Gastrocnemius medialis (tissue), 4 donors: Measurements from ENCODE around the gene ENOX1. TPM values are rescaled to one million over a fixed set of nuclear protein-coding genes. Genes with fewer than 3 reads are reported as not detected.

ENCODE experiments used
- ATAC-seq, 2 donors: fragments of 150-250 bp; one replicate each; pipeline ENCODE4 v1.9.1; 2016
- DNase-seq, 2 donors: peaks; one replicate each; pipeline ENCODE4 v3.0.0-alpha.2; 2019
- H3K27ac ChIP-seq, 4 donors: fragments of 200-600 bp; sonication (generic); 1 replicate in 1 of 4; 2 replicates in 3 of 4; pipeline ENCODE4 v1.5.1; 2016 to 2018; ENCODE audit warnings: mild to moderate bottlenecking in 2 of 4, moderate library complexity in 1 of 4
- H3K27me3 ChIP-seq, 3 donors: fragments of 200-600 bp; sonication (generic) in 2 of 3; 1 replicate in 1 of 3; 2 replicates in 2 of 3; pipeline versions ENCODE4 v1.5.1 to v1.6.0; 2016 to 2019; ENCODE audit warnings: mild to moderate bottlenecking in 1 of 3, moderate library complexity in 1 of 3
- H3K36me3 ChIP-seq, 2 donors: fragments of 200-600 bp; sonication (generic) in 1 of 2; one replicate each; pipeline ENCODE4 v1.5.1; 2017 to 2018
- H3K4me1 ChIP-seq, 2 donors: fragments of 200-600 bp; sonication (generic) in 1 of 2; one replicate each; pipeline ENCODE4 v1.5.1; 2016 to 2017; ENCODE audit warnings: mild to moderate bottlenecking in 2 of 2
- H3K4me3 ChIP-seq, 4 donors: fragments of 200-600 bp; sonication (generic) in 3 of 4; 1 replicate in 1 of 4; 2 replicates in 3 of 4; pipeline ENCODE4 v1.5.1; 2016 to 2019; ENCODE audit warnings: mild to moderate bottlenecking in 2 of 4
- H3K9me3 ChIP-seq, 3 donors: fragments of 200-600 bp; sonication (generic) in 2 of 3; 1 replicate in 1 of 3; 2 replicates in 2 of 3; pipeline ENCODE4 v1.5.1; 2016 to 2019
- CTCF ChIP-seq, 5 experiments: fragments of 450-650 bp in 3 of 5; fragments of 200-600 bp in 2 of 5; sonication (generic) in 2 of 5; IDR thresholded peaks in 4 of 5; conservative IDR thresholded peaks in 1 of 5; 1 replicate in 4 of 5; 2 replicates in 1 of 5; pipeline ENCODE4 v1.5.1; 2016 to 2019; ENCODE audit warnings: antibody characterized with exemption in 5 of 5, mild to moderate bottlenecking in 3 of 5, moderate library complexity in 3 of 5
- POLR2A ChIP-seq, 2 donors: fragments of 450-650 bp; IDR thresholded peaks; one replicate each; pipeline ENCODE4 v1.6.1; 2017; ENCODE audit warnings: antibody characterized with exemption in 2 of 2, mild to moderate bottlenecking in 2 of 2, moderate library complexity in 2 of 2
- in situ Hi-C, 4 donors: fragments of 200-750 bp; cut with MboI; loops; one replicate each; pipeline versions ENCODE4 v1.15.0 to v1.8.0; 2017; ENCODE audit warnings: low sequenced_read_pairs in 4 of 4
- intact Hi-C: fragments of 100-400 bp; cut with DNase I; formaldehyde crosslinking; loops from one replicate; pipeline ENCODE4 v1.15.1; 2023; ENCODE audit warnings: low total_unique reads
- total RNA-seq, 4 donors: library from RNA; depleted of rRNA; stranded (reverse); fragments of >200 nt; gene quantifications; one replicate each; pipeline versions ENCODE4 v1.1.0 to v1.2.3, GENCODE V29; 2016

Gene ENOX1
- total RNA-seq, 4 donors from 2014 or later, result 0.46 to 3.5 (median 1.8) TPM

GRCh38 chr13:43196086-43196621, 590.6 kb downstream of the ENOX1 start:
- intact Hi-C loops, result loop anchor here (5.0 kb wide), 1 partner anchor 606 kb away; no protein-coding TSS in a partner anchor
- peaks cover 11 to 12% of the 10 kb centered on the region in 2 donors for H3K4me1 ChIP-seq
- no peaks in the 10 kb centered on the region for H3K36me3 ChIP-seq
- TF ChIP-seq POLR2A (IDR thresholded peaks at IDR 0.05) (no peak), CTCF (IDR thresholded peaks at IDR 0.05 in 4 of 5, conservative IDR thresholded peaks at IDR 0.05 in 1 of 5) (peak in 2 of 5 experiments; percentile 10 to 18)
- no peaks in the 10 kb centered on the region for H3K27me3 ChIP-seq
- DNase-seq (peak in 1 of 2 donors; percentile 33), ATAC-seq (peak; percentile 57 to 59)
- no peak overlapping the region for H3K4me3 ChIP-seq
- no peaks in the 10 kb centered on the region for H3K9me3 ChIP-seq
- H3K27ac ChIP-seq, result no peak overlapping the region
- in situ Hi-C loops, result loop anchor here in 1 of 4 donors (25.0 kb wide), 1 partner anchor 616 kb away; no protein-coding TSS in a partner anchor

- no peak for ATAC-seq
- H3K9me3 ChIP-seq, result no peaks in the 10 kb centered on the region
- H3K27ac ChIP-seq, result no peak overlapping the region
- no peaks in the 10 kb centered on the region for H3K27me3 ChIP-seq
- H3K36me3 ChIP-seq, result no peaks in the 10 kb centered on the region
- no peak for DNase-seq
- intact Hi-C loops, result loop anchor here (5.0 kb wide), 1 partner anchor 607 kb away; no protein-coding TSS in a partner anchor
- no peak overlapping the region for H3K4me3 ChIP-seq
- TF ChIP-seq POLR2A (IDR thresholded peaks at IDR 0.05) (no peak), CTCF (IDR thresholded peaks at IDR 0.05 in 4 of 5, conservative IDR thresholded peaks at IDR 0.05 in 1 of 5) (no peak)
- in situ Hi-C loops, result loop anchor here in 1 of 4 donors (25.0 kb wide), 1 partner anchor 617 kb away; no protein-coding TSS in a partner anchor
- peaks cover 8 to 12% of the 10 kb centered on the region in 2 donors for H3K4me1 ChIP-seq
These were observed 591.2 kb downstream of the ENOX1 start for GRCh38 chr13:43195551-43195950.

GRCh38 chr13:43195112-43195511, 591.7 kb downstream of the ENOX1 start:
- TF ChIP-seq CTCF (IDR thresholded peaks at IDR 0.05 in 4 of 5, conservative IDR thresholded peaks at IDR 0.05 in 1 of 5) (no peak), POLR2A (IDR thresholded peaks at IDR 0.05) (no peak)
- Histone ChIP-seq H3K36me3 (no peaks in the 10 kb centered on the region), H3K9me3 (no peaks in the 10 kb centered on the region), H3K4me1 (peaks cover 4 to 8% of the 10 kb centered on the region in 2 donors), H3K27ac (no peak overlapping the region), H3K4me3 (no peak overlapping the region), H3K27me3 (no peaks in the 10 kb centered on the region)
- ATAC-seq (no peak), DNase-seq (no peak)
- intact Hi-C loops (loop anchor here (5.0 kb wide), 1 partner anchor 607 kb away; no protein-coding TSS in a partner anchor), in situ Hi-C loops (loop anchor here in 1 of 4 donors (25.0 kb wide), 1 partner anchor 617 kb away; no protein-coding TSS in a partner anchor)

- H3K4me3 ChIP-seq, result no peak overlapping the region
- in situ Hi-C loops (loop anchor here in 1 of 4 donors (25.0 kb wide), 1 partner anchor 618 kb away; no protein-coding TSS in a partner anchor), intact Hi-C loops (no loop called here)
- DNase-seq (no peak), ATAC-seq (no peak)
- no peak overlapping the region for H3K27ac ChIP-seq
- H3K27me3 ChIP-seq, result no peaks in the 10 kb centered on the region
- TF ChIP-seq POLR2A (IDR thresholded peaks at IDR 0.05), result no peak
- no peak for TF ChIP-seq CTCF (IDR thresholded peaks at IDR 0.05 in 4 of 5, conservative IDR thresholded peaks at IDR 0.05 in 1 of 5)
- peaks cover 0 to 6% of the 10 kb centered on the region in 2 donors for H3K4me1 ChIP-seq
- no peaks in the 10 kb centered on the region for H3K9me3 ChIP-seq
- H3K36me3 ChIP-seq, result no peaks in the 10 kb centered on the region
These were observed 592.9 kb downstream of the ENOX1 start for GRCh38 chr13:43193789-43194420.
